HepG2 (cell line): Measurements from ENCODE around the gene SLCO3A1.

ENCODE experiments used
- CC2D1A ChIP-seq: sonication (generic); formaldehyde crosslinking; IDR thresholded peaks from 2 replicates; pipeline ENCODE4 v1.8.1; 2023; ENCODE audit warnings: mild to moderate bottlenecking, missing genetic modification reagents
- CTCF ChIP-seq: sonication (generic); formaldehyde crosslinking; IDR thresholded peaks from 2 replicates; pipeline ENCODE4 v1.5.0; 2020; ENCODE audit warnings: mild to moderate bottlenecking, missing genetic modification reagents, moderate library complexity
- KAT7 ChIP-seq: IDR thresholded peaks from 2 replicates; pipeline ENCODE4 v1.6.1; 2018; ENCODE audit warnings: borderline replicate concordance, missing compliant biosample characterization
- SMAD3 ChIP-seq: sonication (generic); formaldehyde crosslinking; IDR thresholded peaks from 2 replicates; pipeline ENCODE4 v1.4.0; 2020; ENCODE audit warnings: missing genetic modification reagents
- TAF15 ChIP-seq: fragments of 200-400 bp; formaldehyde crosslinking; IDR thresholded peaks from one replicate; pipeline ENCODE4 v1.6.1; 2018; ENCODE audit warnings: mild to moderate bottlenecking, low read depth, low read length; ENCODE audit not compliant: poor library complexity, severe bottlenecking
- TEAD2 ChIP-seq: sonication (generic); formaldehyde crosslinking; IDR thresholded peaks from 2 replicates; pipeline ENCODE4 v1.9.0; 2021; ENCODE audit warnings: missing genetic modification reagents
- ZFP36 ChIP-seq: fragments of 150-350 bp; IDR thresholded peaks from 2 replicates; pipeline ENCODE4 v1.6.1; 2018; ENCODE audit warnings: borderline replicate concordance, low read length, low read depth; ENCODE audit not compliant: partially characterized antibody
- ZNF275 ChIP-seq: sonication (generic); formaldehyde crosslinking; IDR thresholded peaks from 2 replicates; pipeline ENCODE4 v1.8.0; 2022; ENCODE audit warnings: missing genetic modification reagents, mild to moderate bottlenecking, inconsistent platforms, borderline replicate concordance
- ZNF501 ChIP-seq: sonication (generic); formaldehyde crosslinking; IDR thresholded peaks from 2 replicates; pipeline ENCODE4 v1.5.1; 2020; ENCODE audit warnings: mild to moderate bottlenecking, moderate library complexity, missing genetic modification reagents
- ZNF567 ChIP-seq: sonication (generic); formaldehyde crosslinking; IDR thresholded peaks from 2 replicates; pipeline ENCODE4 v1.8.1; 2023; ENCODE audit warnings: mild to moderate bottlenecking, missing genetic modification reagents, borderline replicate concordance
- ZNF781 ChIP-seq: sonication (generic); formaldehyde crosslinking; IDR thresholded peaks from 2 replicates; pipeline ENCODE4 v1.5.1; 2020; ENCODE audit warnings: borderline replicate concordance, mild to moderate bottlenecking, missing genetic modification reagents; ENCODE audit errors: not compliant biosample characterization

GRCh38 chr15:91864664-91865063 is 11.2 kb downstream of the SLCO3A1 start:
- no peak for TF ChIP-seq CTCF
- no peak for TF ChIP-seq CC2D1A (CRISPR knock-in tag)
- TF ChIP-seq TAF15, result no peak
- no peak for TF ChIP-seq ZNF501 (CRISPR knock-in tag)
- TF ChIP-seq SMAD3 (CRISPR knock-in tag), result no peak
- no peak for TF ChIP-seq ZNF567 (CRISPR knock-in tag)
- TF ChIP-seq ZFP36, result no peak
- no peak for TF ChIP-seq KAT7 (CRISPR knock-in tag)
- TF ChIP-seq TEAD2 (CRISPR knock-in tag), result no peak
- TF ChIP-seq ZNF275 (CRISPR knock-in tag), result no peak
- no peak for TF ChIP-seq ZNF781 (CRISPR knock-in tag)
